Mucosa of descending colon (tissue), 3 donors: Measurements from ENCODE around the gene HTATSF1. TPM values are rescaled to one million over a fixed set of nuclear protein-coding genes. Genes with fewer than 3 reads are reported as not detected.
A peak's percentile ranks its signal among the peaks of the same experiment; 100 is the strongest.

Experiments
- ATAC-seq: fragments of 200-7000 bp; cut with Tn5 transposase; one replicate; pipeline ENCODE4 v1.9.1; 2020; ENCODE audit warnings: mild to moderate bottlenecking, moderate library complexity
- DNase-seq, 3 donors: peaks; one replicate each; pipeline ENCODE4 v3.0.0-alpha.2; 2020
- H3K36me3 ChIP-seq: fragments of 200-600 bp; one replicate; pipeline ENCODE4 v1.8.0; 2021; ENCODE audit warnings: low read depth, mild to moderate bottlenecking
- H3K4me1 ChIP-seq: fragments of 200-600 bp; one replicate; pipeline ENCODE4 v1.8.0; 2021; ENCODE audit warnings: low read depth, mild to moderate bottlenecking
- H3K4me3 ChIP-seq: fragments of 200-600 bp; one replicate; pipeline ENCODE4 v1.8.0; 2021; ENCODE audit warnings: mild to moderate bottlenecking
- H3K9me3 ChIP-seq: fragments of 200-600 bp; one replicate; pipeline ENCODE4 v1.8.0; 2021; ENCODE audit warnings: mild to moderate bottlenecking
- intact Hi-C, 2 donors: fragments of 100-400 bp; cut with DNase I in 1 of 2; cut with micrococcal nuclease in 1 of 2; formaldehyde crosslinking; loops; one replicate each; pipeline versions ENCODE4 v1.11.0 to v1.11.1; 2022; cut with DNase I, micrococcal nuclease
- total RNA-seq, 3 donors: library from RNA; stranded (reverse); fragmentation: NEBNext Ultra II Directional in 2 of 3; extraction: Animal tissue kit (Norgen Biotek cat#: 25700) in 2 of 3; gene quantifications; one replicate each; pipeline versions ENCODE4 v1.2.1 to v1.2.4, GENCODE V29; 2021 to 2023
- TF ChIP-seq, protein P1 (sequence below): fragments of 200-600 bp; IDR thresholded peaks from one replicate; pipeline ENCODE4 v1.8.0; 2022; ENCODE audit warnings: antibody characterized with exemption, mild to moderate bottlenecking
- donor health status: DM: no; HTN: no; CAD: no; lungs with moderate emphysema.
- donor health status: DM: no; HTN: no; CAD: no.
- donor health status: DM: no; HTN: yes; CAD: no.

Gene HTATSF1
- total RNA-seq, 3 donors from 2014 or later = 28.1 to 35.8 (median 29.2) TPM

DNA sequence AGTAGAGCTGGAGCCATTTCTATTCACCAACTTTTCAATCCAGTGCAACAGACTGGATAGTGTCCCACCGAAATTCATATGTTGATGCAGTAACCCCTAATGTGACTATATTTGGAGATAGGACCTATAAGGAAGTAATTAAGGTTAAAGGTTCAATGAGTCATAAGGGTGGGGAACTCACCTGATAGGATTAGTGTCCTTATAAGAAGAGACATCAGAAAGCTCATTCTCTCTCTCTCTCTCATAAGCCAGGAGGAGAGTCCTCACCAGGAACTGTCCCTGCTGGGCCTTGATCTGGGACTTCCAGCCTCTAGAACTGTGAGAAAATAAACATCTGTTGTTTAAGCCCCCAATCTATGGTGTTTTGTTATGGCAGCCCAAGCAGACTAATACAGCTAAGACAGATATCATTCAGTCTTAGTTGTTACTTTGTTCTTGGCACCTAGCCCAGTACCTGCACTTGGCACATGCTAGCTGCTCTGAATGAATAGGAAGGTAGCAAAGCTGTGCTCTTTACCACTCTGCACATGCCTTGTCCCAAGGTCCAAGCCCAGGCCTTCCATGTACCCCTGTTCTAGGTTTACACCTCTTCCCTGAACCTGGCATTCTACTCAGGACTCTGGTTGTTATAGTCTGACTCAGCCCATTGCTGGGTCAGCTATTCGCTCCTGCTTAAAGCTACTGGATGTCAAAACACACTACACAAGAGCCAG is 28.8 kb upstream of the HTATSF1 start:
- Histone ChIP-seq H3K36me3 (no peaks in the 10 kb centered on the region), H3K4me3 (no peak overlapping the region), H3K4me1 (no peaks in the 10 kb centered on the region), H3K9me3 (no peaks in the 10 kb centered on the region)
- intact Hi-C loops = no loop called here
- ATAC-seq (peak; percentile 77), DNase-seq (peak in 1 of 3 donors; percentile 11)
- TF ChIP-seq, protein P1, sequence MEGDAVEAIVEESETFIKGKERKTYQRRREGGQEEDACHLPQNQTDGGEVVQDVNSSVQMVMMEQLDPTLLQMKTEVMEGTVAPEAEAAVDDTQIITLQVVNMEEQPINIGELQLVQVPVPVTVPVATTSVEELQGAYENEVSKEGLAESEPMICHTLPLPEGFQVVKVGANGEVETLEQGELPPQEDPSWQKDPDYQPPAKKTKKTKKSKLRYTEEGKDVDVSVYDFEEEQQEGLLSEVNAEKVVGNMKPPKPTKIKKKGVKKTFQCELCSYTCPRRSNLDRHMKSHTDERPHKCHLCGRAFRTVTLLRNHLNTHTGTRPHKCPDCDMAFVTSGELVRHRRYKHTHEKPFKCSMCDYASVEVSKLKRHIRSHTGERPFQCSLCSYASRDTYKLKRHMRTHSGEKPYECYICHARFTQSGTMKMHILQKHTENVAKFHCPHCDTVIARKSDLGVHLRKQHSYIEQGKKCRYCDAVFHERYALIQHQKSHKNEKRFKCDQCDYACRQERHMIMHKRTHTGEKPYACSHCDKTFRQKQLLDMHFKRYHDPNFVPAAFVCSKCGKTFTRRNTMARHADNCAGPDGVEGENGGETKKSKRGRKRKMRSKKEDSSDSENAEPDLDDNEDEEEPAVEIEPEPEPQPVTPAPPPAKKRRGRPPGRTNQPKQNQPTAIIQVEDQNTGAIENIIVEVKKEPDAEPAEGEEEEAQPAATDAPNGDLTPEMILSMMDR = no peak

GRCh38 chrX:136473663-136474062 is 23.7 kb upstream of the HTATSF1 start:
- no peaks in the 10 kb centered on the region for H3K4me1 ChIP-seq
- no peaks in the 10 kb centered on the region for H3K36me3 ChIP-seq
- ATAC-seq (no peak), DNase-seq (no peak)
- H3K9me3 ChIP-seq = no peaks in the 10 kb centered on the region
- no peak overlapping the region for H3K4me3 ChIP-seq
- TF ChIP-seq, protein P1 = no peak
- intact Hi-C loops = no loop called here

DNA sequence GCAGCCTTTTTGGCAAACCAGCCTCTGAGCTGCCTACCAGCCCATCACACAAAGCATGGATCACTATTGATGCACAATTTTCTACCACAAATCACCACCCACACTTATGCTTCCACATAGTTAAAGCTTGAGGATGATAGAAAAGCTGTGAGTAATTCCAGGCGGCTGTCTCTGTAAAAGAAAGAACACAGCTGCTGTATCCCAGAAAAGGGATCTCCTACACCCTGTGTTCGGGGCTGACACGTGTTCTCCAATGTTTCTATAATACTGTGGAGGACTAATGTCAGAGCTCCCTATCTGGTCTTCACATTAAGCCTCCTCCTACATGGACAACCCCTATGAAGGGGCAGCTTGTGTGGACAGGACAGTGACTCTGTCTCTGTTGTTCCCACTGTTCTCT is 22.2 kb upstream of the HTATSF1 start:
- no peaks in the 10 kb centered on the region for H3K9me3 ChIP-seq
- H3K4me3 ChIP-seq = no peak overlapping the region
- H3K4me1 ChIP-seq = no peaks in the 10 kb centered on the region
- no peaks in the 10 kb centered on the region for H3K36me3 ChIP-seq
- intact Hi-C loops = no loop called here
- ATAC-seq (no peak), DNase-seq (no peak)
- TF ChIP-seq, protein P1 = no peak

DNA sequence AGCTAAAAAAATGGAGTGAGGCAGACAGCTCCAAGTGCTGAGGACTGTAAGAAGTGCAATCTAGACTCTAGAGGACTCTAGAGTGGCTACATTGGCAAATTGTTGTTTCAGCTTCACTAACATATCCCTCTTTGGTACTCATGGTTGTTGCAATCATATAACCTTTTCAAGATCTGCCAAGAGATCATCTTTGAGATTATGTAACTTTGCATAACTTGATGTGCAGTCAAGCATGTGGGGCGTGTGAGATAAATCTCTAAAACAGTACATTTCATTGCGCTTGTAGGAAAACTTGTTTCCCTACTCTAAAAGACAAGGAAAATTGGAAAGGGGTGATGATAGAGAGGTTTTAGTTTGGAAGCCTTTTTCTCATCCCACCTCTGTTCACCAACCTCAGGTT is 20.9 kb upstream of the HTATSF1 start:
- intact Hi-C loops = no loop called here
- H3K36me3 ChIP-seq = no peaks in the 10 kb centered on the region

GRCh38 chrX:136477026-136477425 is 20.4 kb upstream of the HTATSF1 start:
- ATAC-seq (no peak), DNase-seq (no peak)
- no peak overlapping the region for H3K4me3 ChIP-seq
- no peaks in the 10 kb centered on the region for H3K9me3 ChIP-seq
- TF ChIP-seq, protein P1 = no peak
- no peaks in the 10 kb centered on the region for H3K36me3 ChIP-seq
- H3K4me1 ChIP-seq = no peaks in the 10 kb centered on the region
- intact Hi-C loops = no loop called here

More for the DNA sequence above, 20.9 kb upstream of the HTATSF1 start:
- TF ChIP-seq, protein P1 = no peak
- Histone ChIP-seq H3K4me3 (no peak overlapping the region), H3K9me3 (no peaks in the 10 kb centered on the region), H3K4me1 (no peaks in the 10 kb centered on the region)
- DNase-seq (no peak), ATAC-seq (no peak)
